Upper lobe of left lung (tissue), 6 donors: ENCODE data around the gene PBX3. TPM values are rescaled to one million over a fixed set of nuclear protein-coding genes. Genes with fewer than 3 reads are reported as not detected.

Experiments used
- ATAC-seq, 2 donors: fragments of 200-7000 bp; cut with Tn5 transposase; one replicate each; pipeline ENCODE4 v1.9.1; 2022; ENCODE audit warnings: mild to moderate bottlenecking in 2 of 2, moderate library complexity in 2 of 2; ENCODE audit not compliant: low FRiP score in 2 of 2
- DNase-seq, 2 donors: peaks; one replicate each; pipeline ENCODE4 v3.0.0-alpha.2; 2019 to 2020
- H3K27ac ChIP-seq, 4 donors: fragments of 200-600 bp; sonication (generic); one replicate each; pipeline ENCODE4 v1.5.1; 2016 to 2019
- H3K27me3 ChIP-seq, 4 donors: fragments of 200-600 bp; sonication (generic); one replicate each; pipeline ENCODE4 v1.5.1; 2017 to 2019
- H3K36me3 ChIP-seq, 4 donors: fragments of 200-600 bp; sonication (generic); one replicate each; pipeline ENCODE4 v1.5.1; 2016 to 2019
- H3K4me1 ChIP-seq, 4 donors: fragments of 200-600 bp; sonication (generic); one replicate each; pipeline ENCODE4 v1.5.1; 2018 to 2019
- H3K4me3 ChIP-seq, 4 donors: fragments of 200-600 bp; sonication (generic); one replicate each; pipeline ENCODE4 v1.5.1; 2017 to 2019; ENCODE audit warnings: mild to moderate bottlenecking in 2 of 4, moderate library complexity in 1 of 4
- H3K9me3 ChIP-seq, 4 donors: fragments of 200-600 bp; sonication (generic); one replicate each; pipeline ENCODE4 v1.5.1; 2018 to 2019
- CTCF ChIP-seq, 6 experiments: fragments of 450-650 bp in 4 of 6; fragments of 200-600 bp in 2 of 6; sonication (generic) in 2 of 6; IDR thresholded peaks; one replicate each; pipeline ENCODE4 v1.5.1; 2016 to 2019; ENCODE audit warnings: antibody characterized with exemption in 6 of 6
- EP300 ChIP-seq, 4 donors: sonication (generic); formaldehyde crosslinking; IDR thresholded peaks; one replicate each; pipeline ENCODE4 v1.5.1; 2017; ENCODE audit warnings: antibody characterized with exemption in 4 of 4, control low read depth in 2 of 4
- POLR2A ChIP-seq, 4 donors: fragments of 450-650 bp; IDR thresholded peaks; one replicate each; pipeline ENCODE4 v1.5.1; 2016 to 2017; ENCODE audit warnings: antibody characterized with exemption in 4 of 4, mild to moderate bottlenecking in 2 of 4
- POLR2AphosphoS5 ChIP-seq, 2 donors: sonication (generic); formaldehyde crosslinking; IDR thresholded peaks; one replicate each; pipeline ENCODE4 v1.5.1; 2017; ENCODE audit warnings: antibody characterized with exemption in 2 of 2
- WGBS, 2 donors: methylation state at CpG; one replicate each; pipeline ENCODE4 v1.1.5; 2017 to 2018; 5-methylcytosine and 5-hydroxymethylcytosine counted together
- total RNA-seq, 6 donors: library from RNA; depleted of rRNA in 4 of 6; stranded (reverse); fragments of >200 nt in 4 of 6; gene quantifications; one replicate each; pipeline versions ENCODE4 v1.1.0 to v1.2.1, GENCODE V29; 2016 to 2021
- donor health status: DM: no; HTN: no; CAD: no; lungs with moderate emphysema.
- donor health status: DM: no; HTN: yes; CAD: no; lungs with severe emphysema.

PBX3 gene
- total RNA-seq, 6 donors from 2014 or later = 25.7 to 57.6 (median 41.9) TPM

DNA sequence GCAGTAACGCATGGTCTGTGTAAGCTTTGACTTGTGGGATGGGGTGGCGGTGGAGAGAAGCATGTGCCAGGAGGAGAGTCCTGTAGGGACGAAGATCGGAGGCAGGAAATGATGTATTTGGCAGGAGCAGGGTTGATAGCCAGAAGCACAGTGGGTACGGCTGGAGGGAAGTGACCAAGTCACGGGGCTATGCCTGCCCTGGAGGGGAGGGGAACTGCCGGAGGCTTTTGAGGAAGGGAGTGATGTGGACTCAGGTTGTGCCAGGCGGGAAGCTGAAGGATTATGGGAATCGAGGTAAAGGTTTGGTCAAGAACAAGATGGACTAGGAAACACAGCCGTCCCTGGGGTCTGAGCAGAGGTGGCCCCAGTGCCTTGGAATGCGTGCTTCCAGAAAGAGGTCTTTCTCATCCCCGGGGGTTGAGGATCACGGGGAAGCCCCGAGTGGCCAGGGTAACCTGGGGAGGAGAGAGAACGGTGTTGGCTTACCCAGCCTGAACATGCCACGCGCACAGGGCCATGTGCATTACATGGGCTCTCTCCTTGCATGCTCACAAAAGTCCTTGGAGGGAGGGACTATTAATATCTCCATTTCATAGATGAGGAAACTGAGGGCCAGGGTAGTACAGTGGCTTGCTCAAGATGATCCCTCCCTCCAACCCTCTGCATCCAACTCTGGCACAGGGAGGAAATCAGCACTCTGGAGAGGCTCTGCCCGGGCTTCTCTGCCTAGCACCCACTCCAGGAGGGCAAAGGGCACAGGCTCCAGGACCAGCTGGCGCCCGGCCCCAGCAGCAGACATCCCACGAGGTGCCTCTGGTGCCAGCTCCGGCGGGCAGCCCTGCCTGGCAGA lies 253.8 kb downstream of the PBX3 start:
- ATAC-seq = peak in 1 of 2 donors; percentile 13
- DNase-seq = peak in 1 of 2 donors; percentile 67
- H3K27ac ChIP-seq = no peak overlapping the region

GRCh38 chr9:126001581-126002225 lies 254.5 kb downstream of the PBX3 start:
- Histone ChIP-seq H3K4me1 (no peaks in the 10 kb centered on the region), H3K27me3 (no peaks in the 10 kb centered on the region), H3K9me3 (no peaks in the 10 kb centered on the region), H3K4me3 (no peak overlapping the region), H3K27ac (no peak overlapping the region), H3K36me3 (no peaks in the 10 kb centered on the region)
- 83 to 89% methylated on average over 21 to 24 of the region's 24 CpGs for WGBS, 2 donors
- ATAC-seq = no peak
- DNase-seq = no peak
- TF ChIP-seq CTCF (IDR thresholded peaks at IDR 0.05) (no peak), POLR2AphosphoS5 (IDR thresholded peaks at IDR 0.05) (no peak), POLR2A (IDR thresholded peaks at IDR 0.05) (no peak), EP300 (IDR thresholded peaks at IDR 0.05) (no peak)

More for the DNA sequence above, 253.8 kb downstream of the PBX3 start:
- Histone ChIP-seq H3K27me3 (no peaks in the 10 kb centered on the region), H3K4me3 (no peak overlapping the region), H3K36me3 (no peaks in the 10 kb centered on the region), H3K9me3 (no peaks in the 10 kb centered on the region), H3K4me1 (no peaks in the 10 kb centered on the region)
- WGBS, 2 donors = 69 to 70% methylated on average over 15 to 23 of the region's 23 CpGs
- TF ChIP-seq POLR2A (IDR thresholded peaks at IDR 0.05) (no peak), EP300 (IDR thresholded peaks at IDR 0.05) (no peak)

GRCh38 chr9:126002476-126003350 lies 255.5 kb downstream of the PBX3 start:
- WGBS, 2 donors = 81 to 89% methylated on average over 17 to 21 of the region's 21 CpGs
- no peaks in the 10 kb centered on the region for H3K36me3 ChIP-seq
- DNase-seq (no peak), ATAC-seq (no peak)
- no peaks in the 10 kb centered on the region for H3K27me3 ChIP-seq
- no peak overlapping the region for H3K27ac ChIP-seq
- peaks cover 0 to 3% (median 1%) of the 10 kb centered on the region in 4 donors for H3K9me3 ChIP-seq
- no peak overlapping the region for H3K4me3 ChIP-seq
- TF ChIP-seq EP300 (IDR thresholded peaks at IDR 0.05) (no peak), POLR2AphosphoS5 (IDR thresholded peaks at IDR 0.05) (no peak), POLR2A (IDR thresholded peaks at IDR 0.05) (no peak), CTCF (IDR thresholded peaks at IDR 0.05) (no peak)
- H3K4me1 ChIP-seq = no peaks in the 10 kb centered on the region

DNA sequence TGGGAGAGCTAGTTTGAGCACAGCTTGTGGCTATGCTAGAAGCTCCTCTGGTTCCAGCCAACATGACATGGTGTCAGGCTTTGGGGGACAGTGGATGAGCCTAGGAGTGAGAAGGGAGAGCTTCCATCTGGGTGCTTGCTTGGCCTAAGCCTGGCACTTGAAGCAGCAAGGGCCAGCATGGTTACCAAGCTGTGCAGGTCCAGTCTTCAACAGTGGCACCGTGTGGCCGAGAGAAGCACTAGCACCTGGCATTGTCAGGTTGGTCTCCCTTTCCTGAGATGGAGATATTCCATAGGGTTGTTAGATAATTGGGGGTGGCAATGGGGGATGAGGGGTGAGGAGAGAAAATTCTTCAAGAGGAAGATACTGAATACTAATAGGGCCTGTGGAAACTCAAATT lies 261.9 kb downstream of the PBX3 start:
- H3K36me3 ChIP-seq = no peaks in the 10 kb centered on the region
- peaks cover 6 to 23% (median 17%) of the 10 kb centered on the region in 4 donors for H3K9me3 ChIP-seq
- DNase-seq (no peak), ATAC-seq (no peak)
- no peak overlapping the region for H3K4me3 ChIP-seq
- 95 to 96% methylated on average over 2 of the region's 2 CpGs for WGBS, 2 donors
- no peaks in the 10 kb centered on the region for H3K27me3 ChIP-seq
- no peak overlapping the region for H3K27ac ChIP-seq
- no peaks in the 10 kb centered on the region for H3K4me1 ChIP-seq
- TF ChIP-seq POLR2AphosphoS5 (IDR thresholded peaks at IDR 0.05) = no peak
- no peak for TF ChIP-seq CTCF (IDR thresholded peaks at IDR 0.05)
- TF ChIP-seq POLR2A (IDR thresholded peaks at IDR 0.05) = no peak
- no peak for TF ChIP-seq EP300 (IDR thresholded peaks at IDR 0.05)

DNA sequence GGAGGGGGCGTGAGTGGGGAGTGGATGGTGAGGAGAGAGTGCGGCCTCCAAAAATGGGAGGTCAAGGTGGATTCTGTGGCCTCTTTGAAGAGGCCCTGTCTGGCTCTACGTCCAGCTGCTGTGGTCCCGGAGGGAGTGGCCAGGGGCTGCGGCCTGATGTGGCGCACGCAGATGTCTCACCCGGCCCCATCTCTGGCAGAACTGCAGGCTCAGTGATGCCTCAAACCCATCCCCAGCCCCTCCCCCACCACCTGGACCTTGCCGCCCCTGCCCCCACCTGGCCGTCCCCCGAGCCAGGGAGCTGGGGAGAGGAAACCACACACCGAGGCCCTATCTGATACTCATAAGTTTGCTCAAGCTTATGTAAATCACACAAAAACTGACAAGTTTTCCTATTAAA lies 267.6 kb downstream of the PBX3 start:
- Histone ChIP-seq H3K9me3 (peaks cover 0 to under 1% (median 0%) of the 10 kb centered on the region in 4 donors), H3K36me3 (no peaks in the 10 kb centered on the region), H3K4me1 (no peaks in the 10 kb centered on the region), H3K27ac (no peak overlapping the region), H3K27me3 (no peaks in the 10 kb centered on the region), H3K4me3 (no peak overlapping the region)
- TF ChIP-seq CTCF (IDR thresholded peaks at IDR 0.05) = no peak
- no peak for TF ChIP-seq EP300 (IDR thresholded peaks at IDR 0.05)
- no peak for TF ChIP-seq POLR2AphosphoS5 (IDR thresholded peaks at IDR 0.05)
- no peak for TF ChIP-seq POLR2A (IDR thresholded peaks at IDR 0.05)
- 69 to 72% methylated on average over 10 to 12 of the region's 12 CpGs for WGBS, 2 donors
- DNase-seq (no peak), ATAC-seq (no peak)
